GM12874 (cell line): Measurements from ENCODE around the gene CFDP1.

Experiments used
- CTCF ChIP-seq: IDR thresholded peaks from 2 replicates; pipeline ENCODE4 v1.5.1; 2011; ENCODE audit warnings: low read depth, mild to moderate bottlenecking, control low read depth, low read length, moderate library complexity; ENCODE audit not compliant: insufficient read depth

CFDP1 gene

DNA sequence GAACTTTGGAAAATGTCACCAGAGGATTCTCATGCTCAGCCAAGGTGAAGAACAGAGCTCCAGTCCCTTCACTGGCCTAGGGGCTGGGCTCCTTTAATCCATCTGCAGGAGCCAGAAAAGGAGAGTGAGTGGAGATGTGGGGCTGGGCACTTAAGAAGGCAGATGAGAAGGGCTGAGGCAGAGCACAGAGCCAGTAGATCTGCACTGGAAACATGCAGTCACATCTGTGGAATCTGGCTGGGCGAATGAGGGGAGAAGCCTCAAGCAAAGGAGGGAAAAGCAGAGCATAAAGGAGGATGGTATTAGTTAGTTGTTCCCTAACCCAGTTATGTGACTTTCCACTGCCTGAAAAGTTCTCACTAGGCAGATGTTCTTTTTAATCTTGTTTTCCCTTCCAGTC lies 131.5 kb downstream of the CFDP1 start:
- TF ChIP-seq CTCF: no peak

- TF ChIP-seq CTCF: no peak
Observed at GRCh38 chr16:75298267-75298666, 135.0 kb downstream of the CFDP1 start.

GRCh38 chr16:75296606-75297005 lies 136.7 kb downstream of the CFDP1 start:
- TF ChIP-seq CTCF: no peak

DNA sequence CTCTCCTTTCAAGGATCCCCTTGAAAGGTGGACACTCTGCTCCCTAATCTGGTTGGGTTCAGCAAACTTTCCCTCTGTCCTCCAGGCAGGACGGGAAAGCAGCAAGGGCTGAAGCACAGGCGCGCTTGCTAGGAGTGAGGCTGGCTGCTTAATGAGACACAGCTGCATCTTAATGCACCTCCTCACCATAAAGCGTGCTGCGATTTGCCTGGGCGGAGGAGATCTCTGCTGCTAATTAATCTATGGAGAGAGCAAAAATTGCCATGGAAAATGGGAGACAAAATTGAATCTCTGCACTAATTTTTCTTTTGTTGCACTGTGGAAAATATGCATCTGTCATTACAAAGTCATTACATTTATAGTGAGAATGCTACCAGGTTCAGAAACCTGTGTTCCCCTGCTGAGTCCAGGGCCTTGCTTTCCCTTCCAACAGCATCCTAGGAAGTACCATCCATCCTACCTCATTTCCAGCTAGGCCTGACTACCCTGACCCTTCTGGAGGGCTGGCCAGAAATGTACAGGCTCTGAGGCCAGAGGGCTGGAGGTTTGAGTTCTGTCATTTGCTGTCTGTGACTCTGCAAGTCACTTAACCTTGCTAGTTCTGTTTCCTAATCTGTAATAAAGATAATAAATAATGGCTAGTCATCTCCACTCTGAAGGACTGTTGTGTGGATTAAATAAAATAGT lies 138.4 kb downstream of the CFDP1 start:
- TF ChIP-seq CTCF: no peak

GRCh38 chr16:75293772-75294171 lies 139.5 kb downstream of the CFDP1 start:
- TF ChIP-seq CTCF: no peak

DNA sequence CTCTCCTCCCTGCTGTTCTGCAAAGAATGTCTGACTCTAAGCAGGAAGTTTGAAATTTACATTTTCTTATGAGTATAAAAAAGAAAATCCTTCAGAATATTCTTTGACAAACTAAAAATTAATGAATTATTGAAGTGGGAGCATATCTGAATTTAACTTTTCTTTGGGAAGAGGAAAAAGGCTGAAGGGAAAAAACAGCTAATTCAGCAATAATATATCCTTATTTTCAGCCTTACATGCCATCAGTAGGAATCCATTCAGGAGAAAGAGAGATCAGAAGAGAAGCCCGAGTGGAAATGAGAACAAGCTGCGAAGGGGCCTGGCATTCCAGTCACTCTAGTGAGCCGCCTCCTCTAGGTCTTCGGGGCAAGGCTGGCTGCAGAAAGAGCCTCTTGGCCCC lies 140.1 kb downstream of the CFDP1 start:
- no peak for TF ChIP-seq CTCF

GRCh38 chr16:75292691-75293090 lies 140.6 kb downstream of the CFDP1 start:
- TF ChIP-seq CTCF: no peak
